Measurements from ENCODE around the gene KCNV2.

KCNV2 gene

DNA sequence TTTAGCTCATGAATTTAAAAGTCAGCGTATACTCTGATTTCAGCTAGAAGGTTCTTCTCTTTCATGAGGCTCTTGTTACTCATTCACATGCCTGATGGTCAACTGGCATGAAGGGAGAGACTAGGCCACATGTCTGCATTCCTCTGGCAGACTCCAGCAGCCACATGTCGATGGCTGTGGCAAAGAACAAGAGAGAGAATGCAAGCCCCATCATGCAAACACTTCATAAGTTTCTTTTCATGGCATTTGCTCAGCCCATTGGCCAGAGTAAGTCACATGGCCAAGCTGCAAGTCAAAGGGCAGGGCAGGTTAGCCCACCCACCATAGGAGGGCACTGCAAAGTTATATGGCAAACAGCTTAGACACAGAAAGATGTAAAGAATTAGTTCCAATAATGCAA, 5.4 kb downstream of the KCNV2 start:
- DNase-seq: peak; percentile 61

DNA sequence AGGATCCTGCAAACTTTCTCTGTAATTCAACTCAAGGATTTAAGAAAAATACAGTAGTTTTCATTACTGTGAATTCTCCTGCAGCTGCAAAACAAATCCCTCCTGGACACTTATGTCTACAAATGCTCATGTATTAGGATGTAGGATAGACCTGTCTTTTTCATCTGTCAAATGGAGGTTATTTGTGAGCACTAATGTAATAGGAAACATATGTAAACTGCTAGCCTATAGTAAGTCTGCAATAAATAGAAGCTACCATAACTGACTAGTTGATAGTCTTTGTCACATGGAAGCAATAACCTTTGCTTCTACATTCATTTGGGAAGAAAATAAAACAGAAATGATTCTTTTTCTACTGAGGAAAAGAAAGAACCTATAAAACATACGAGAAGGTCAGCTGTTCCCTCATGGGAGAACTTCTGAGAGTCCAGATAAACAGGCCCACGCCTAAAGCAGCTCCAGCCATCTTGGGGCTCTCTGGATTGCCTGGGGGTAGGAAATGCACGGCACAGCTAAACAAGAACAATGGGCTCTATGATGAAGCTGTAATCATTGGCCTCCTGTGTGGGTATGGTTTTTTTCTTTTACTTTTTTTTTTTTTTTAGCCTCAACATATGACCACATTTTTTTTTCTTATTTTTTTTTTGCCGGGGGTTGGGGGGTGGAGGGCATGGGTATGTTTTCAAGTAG, 6.2 kb downstream of the KCNV2 start:
- no peak for DNase-seq

DNA sequence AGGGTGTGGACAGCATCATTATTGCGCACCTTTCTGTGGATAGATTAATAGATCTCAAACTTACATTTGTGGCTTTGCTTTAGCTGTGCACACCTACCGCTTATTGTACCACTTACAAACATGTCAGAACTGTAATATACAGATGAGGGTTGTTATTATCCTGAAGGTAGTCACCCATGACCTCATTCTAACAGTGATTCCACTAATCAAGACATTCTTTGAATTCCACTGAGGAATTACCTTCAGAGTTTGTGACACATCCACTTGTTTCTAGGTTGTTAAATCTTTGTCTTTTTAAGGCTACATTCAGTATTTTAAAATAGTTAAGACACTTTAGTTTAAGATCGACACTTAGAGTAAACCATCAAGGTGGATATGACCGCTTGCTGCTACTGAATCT, 7.8 kb downstream of the KCNV2 start:
- DNase-seq: no peak

DNA sequence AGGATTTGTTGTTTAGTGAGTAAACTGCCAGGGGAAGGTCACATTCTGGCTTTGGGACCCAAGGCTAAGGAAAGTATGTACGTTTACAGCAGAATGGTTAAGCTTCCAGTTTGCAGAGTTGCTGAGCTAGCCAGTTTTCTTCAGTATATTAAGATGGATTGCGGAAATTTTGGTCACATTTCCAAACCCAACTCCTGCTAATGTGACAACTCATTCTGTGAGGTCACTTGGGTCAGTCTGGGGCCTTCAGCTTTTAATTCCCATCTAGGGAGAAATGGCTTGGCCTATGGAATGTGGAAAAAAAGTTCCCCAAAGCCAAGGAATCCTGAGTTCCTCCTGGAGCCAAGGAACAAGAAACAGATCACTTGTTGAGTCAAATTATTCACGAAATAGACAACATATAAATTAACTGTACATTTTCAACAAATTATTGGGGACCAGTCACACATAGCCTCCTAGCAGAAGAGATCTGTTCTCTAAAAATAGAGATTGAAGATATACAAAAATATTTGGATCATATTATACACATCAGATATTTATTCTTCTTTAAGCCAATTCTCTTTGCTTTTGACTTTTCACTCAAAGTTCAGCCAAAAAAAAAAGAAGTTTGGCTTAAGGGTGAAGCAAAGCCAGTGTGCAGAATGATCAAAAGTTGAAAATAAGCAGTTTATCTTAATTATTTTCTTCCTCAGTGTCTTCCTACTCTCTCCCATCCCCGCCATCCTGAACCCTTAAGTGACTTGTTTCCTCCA, 8.8 kb downstream of the KCNV2 start:
- peak; percentile 68 for DNase-seq

DNA sequence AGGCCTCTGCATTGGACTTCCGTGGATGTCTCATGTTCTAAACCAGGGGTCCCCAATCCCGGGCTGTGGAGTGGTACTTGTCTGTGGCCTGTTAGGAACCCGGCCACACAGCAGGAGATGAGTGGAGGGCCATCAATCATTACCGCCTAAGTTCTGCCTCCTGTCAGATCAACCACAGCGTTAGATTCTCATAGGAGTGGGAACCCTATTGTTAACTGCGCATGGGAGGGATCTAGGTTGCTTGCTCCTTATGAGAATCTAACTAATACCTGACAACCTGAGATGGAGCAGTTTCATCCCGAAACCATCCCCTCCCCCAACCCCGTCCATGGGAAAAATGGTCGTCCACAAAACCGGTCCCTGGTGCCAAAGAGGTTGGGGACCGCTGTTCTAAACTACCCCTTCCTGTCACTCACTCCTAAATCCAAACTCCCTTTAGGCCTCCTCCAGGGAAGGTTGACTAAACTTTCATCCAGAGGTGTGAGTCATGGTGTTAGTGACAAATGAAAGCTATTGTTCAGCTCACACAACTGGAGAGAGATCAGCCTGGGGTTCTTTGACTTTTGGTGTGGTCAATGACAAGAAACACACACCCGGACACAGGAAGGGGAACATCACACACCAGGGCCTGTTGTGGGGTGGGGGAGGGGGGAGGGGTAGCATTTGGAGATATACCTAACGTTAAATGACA, 9.5 kb downstream of the KCNV2 start:
- DNase-seq: peak; percentile 53

DNA sequence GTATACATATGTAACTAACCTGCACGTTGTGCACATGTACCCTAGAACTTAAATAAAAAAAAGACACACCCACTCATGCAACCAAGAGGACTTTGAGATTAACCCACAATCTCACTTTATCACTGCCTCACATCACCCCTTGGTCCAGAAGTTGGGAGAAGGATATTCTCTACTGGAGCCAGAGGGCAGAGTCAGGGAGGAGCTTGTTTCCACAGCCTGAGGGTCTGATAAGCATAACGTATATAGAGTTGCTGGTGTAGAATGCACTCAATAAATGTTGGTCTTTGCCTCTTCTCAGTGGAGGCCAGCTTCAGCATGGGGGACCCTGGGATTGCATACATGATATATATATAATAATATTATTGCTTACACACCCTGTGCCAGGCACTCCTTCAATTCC, 10.1 kb downstream of the KCNV2 start:
- no peak for DNase-seq

DNA sequence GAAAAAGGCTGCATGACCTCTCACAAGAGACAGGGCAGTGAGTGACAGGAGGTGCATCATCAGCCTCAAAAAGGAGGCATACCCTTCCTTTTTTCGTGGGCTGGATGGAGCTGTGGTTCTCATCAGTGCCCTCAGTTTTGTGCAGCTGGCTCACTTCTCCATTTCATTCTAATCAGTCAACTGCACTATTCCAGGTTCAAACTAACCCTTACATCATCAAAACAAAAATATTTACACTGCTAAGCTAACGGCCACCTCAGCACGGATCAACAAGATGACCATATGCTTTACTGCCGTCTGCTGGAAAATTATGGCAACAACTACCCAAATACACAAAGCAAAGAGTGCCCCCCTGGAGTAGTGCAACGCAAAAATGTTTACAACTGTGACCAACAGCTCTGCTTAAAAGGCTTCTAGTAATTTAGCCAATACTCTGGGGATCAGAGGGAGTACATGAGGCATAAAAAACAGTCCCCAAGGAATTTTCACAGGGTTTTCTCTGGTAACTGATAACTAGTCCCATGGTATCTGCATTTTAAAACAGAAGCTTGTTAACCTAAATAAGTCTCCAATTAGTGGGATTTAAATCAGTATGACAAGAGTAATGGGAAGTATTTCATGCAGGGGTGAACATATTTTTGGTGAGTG, 10.8 kb downstream of the KCNV2 start:
- DNase-seq: peak; percentile 48

DNA sequence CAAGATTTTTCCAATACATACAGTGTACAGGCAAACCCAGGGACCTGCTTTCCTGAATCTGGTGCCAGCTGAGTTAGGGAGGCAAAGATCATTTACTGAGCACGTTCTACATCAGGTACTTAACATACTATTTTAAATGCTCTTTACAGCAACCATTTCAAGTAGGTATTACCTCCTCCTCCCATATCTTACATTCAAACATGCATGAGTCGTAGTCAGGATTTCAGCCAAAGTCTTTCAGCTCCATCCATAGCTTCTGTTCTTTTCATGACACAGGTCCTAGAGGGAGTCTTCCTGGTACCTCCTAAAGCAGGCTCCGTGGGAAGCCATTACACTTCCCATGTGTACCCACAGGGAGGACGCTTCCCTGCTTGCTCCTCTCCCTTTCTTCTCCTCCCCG, 11.7 kb downstream of the KCNV2 start:
- DNase-seq: peak; percentile 69

DNA sequence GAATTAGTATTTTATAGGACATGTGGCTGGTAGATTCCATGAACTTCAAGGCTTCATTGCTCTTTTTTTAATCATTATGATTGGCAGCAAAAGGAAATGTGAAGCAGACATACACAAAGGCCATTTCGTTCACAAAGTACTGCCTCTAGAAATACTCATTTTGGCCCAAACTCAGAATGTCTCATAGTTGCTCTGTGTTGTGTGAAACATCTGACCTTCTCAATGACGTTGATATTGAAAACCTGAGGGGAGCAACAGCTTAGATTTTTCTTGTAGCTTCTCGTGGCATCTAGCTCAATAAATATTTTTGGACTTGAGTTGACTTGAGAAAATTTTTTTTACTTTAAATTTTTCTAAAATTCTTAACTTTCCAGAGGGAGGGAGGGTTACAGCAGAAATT, 12.4 kb downstream of the KCNV2 start:
- DNase-seq: no peak

DNA sequence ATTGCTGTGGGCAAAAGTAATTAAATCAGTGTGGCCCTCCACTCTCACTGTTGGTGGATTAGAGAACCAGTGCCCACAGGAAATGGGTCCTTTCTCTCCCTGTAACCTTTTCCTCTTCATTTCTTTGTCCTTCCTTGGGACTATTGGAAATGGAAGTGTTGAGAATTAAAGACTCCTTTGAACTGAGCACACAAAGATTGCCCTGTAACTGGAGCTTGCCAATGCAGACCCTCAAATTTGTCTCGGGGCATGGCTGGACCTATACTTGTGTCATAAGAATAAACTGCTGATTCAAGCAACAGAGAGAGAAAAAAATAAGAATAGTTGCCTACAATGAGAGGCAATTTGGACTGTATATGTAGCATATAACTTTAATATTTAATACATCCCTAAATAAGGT, 13.7 kb downstream of the KCNV2 start:
- DNase-seq: no peak

DNA sequence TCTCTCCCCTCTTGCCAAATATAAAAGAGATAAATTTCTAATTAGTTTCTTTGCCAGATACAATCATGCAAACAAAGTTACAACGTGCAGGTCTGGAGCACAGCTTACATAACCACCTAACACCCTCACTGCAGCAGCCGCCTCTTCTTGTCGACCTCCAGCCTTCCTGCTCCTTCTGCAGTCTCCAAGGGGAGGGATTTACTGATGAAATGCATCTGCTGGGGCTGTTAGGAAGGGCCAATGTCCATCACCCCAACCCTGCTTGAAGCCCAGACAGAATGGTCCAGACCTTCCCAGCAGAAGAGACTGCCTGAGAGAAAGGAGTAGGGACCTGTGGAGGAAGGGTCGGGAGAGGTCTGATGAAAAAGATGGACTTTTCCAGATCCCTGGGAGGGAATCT, 15.2 kb downstream of the KCNV2 start:
- DNase-seq: no peak

DNA sequence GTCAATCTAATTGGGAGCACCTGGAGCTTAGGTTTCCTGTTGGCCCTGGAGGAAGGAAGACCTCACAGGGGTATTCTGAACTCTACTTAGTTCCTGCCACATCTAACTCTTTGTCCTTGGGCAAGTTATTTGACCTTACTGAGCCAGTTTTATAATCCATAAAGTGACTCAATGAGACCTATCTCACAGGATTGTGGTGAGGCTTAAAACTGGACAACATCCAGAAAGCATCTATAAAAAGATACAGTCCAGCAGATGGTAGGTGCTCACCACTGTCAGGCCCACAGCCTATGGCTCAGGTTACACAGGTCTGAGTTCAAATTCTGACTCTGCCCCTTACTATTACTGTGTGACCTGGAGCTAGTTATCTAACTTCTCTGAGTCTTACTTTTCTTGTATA, 23.3 kb downstream of the KCNV2 start:
- DNase-seq: peak; percentile 24

DNA sequence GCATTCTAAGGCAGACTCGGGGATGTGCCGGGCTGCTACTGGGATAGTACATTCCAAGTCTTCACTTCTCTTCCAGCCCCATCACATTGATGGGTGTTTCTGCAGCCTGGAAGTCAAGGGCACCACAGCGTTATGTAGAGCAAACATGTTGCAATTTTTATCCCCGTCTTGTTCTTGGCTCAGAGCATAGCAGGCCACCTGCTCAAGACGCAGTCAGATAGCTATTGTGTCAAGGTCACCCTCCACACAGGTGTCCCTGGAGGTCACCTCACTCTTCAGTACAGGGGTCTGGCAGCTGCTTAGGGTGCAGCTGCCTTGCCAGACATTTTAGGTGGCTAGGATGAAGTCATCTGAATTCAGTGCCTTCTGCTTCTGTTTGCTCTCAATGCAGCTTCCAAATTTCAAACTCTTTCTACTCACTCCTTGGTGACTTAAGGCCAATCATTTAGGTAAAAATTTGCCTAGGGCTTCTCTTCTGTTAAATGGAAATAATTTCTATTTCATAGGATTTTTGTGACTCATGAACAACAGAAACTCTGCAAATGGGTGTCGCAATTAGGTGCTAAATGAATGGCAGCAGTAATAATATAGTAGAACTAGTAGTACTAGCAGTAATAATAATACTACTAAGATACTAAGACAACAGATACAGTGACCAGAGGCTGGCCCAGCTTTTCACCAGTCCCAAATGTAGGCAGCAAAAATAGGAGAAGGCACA, 24.3 kb downstream of the KCNV2 start:
- DNase-seq: no peak

DNA sequence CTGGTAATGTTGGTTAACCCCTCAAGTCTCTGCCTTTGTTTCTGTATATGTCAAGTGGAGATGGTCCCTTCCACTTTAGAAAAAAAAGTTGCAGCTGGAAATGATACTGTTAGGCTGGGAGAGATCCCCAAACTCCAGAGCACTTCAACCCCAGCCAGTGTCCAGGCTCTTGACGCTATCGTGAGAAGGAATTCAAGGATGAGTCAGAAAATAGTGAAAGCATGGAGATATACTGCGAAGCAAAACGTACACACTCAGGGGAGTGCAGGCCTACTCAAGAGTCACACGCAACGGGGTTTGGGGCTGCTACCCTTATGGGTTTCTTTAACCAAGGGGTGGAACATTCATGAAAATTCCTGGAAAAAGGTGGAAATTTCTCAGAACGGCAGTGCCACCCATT, 24.9 kb downstream of the KCNV2 start:
- DNase-seq: no peak

DNA sequence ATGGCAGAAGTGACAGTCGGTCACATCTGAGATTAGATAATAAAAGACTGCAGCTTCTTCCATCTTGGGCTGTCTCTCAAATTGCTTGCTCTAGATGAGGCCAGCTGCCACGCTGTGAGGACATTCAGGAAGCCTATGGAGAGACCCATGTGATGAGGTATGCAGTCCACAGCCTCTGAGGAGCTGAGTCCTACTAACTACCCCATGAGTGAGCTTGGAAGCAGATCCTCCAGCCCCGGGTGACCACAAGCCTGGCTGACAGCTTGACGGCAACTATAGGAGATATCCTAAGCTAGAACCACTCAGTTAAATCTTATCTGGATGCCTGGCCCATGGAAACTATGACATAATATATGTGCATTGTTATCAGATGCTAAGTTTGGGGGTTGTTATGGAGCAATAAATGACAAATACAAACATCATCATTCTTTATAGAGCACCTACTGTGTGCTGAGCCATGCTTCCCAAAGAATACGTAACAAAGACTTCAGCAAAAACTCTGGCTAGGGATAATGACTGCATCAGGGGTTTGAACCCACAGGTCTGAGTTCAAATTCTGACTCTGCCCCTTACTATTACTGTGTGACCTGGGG, 26.7 kb downstream of the KCNV2 start:
- no peak for DNase-seq

DNA sequence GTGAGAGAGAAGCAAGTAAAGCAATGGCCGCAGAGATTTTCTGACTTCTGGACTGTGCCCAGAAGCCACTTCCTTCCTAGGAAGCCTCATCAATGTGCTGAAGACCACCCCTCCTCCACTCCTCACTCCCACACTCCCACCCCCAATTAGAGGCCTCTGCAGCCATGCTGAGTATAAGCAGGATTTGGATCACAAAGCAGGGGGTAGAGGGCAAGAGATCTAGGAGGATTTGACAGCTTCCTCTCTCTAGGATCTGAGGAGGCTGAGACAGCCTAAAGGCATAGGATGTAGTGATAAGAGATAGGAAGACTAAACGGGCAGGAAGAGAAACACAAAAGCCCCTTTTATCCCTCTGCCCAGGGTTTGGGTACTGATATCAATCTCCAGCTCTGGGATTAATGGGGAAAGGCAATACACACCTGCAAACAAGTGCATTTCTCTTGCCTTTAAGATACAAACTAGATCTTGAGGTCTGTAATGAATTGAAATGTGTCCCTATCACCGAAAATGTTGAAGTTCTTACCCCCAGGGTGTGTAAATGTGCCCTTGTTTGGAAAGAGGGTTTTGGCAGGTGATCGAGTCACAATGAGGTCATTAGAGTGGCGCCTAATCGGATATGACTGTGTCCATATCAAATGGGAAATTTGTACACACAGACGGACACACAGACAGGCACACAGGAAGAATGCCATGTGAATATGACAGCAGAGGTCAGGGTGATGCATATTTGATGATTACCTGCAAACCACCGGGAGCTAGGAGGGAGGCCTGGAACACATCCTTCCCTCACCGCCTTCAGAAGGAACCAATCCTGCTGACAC, 28.5 kb downstream of the KCNV2 start:
- DNase-seq: no peak

DNA sequence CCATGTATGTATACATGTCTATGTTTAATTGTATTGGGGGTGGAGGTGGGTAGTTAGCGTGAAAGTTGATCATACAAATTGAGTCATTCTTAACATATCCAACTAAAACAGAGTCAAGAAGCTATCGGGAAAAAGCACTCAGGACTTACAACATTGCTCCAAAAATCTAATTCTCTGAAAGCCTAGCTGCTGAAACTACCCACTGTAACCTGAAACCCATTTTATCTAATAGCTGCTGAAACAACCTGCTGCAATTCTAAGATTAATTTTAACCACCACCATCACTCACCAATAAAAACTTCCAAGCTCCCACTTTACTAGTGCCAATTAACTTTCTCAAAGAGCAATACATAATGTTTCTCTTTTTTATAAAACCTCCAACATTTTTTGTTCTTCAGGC, 32.2 kb downstream of the KCNV2 start:
- no peak for DNase-seq

DNA sequence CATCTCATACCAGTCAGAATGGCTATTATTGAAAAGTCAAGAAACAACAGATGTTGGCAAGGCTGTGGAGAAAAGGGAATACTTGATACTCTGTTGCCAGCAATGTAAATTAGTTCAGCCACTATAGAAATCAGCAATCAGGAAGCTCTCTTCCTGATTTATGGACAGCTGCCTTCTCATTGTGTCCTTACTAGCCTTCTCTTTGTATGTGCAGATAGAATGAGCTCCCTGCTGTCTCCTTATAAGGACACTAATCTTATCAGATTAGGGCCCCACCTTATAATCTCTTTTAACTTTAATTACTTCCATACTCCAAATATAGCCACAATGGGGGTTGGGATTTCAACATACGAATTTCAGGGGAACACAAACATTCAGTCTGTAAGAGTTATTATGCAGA, 38.0 kb downstream of the KCNV2 start:
- no peak for DNase-seq

DNA sequence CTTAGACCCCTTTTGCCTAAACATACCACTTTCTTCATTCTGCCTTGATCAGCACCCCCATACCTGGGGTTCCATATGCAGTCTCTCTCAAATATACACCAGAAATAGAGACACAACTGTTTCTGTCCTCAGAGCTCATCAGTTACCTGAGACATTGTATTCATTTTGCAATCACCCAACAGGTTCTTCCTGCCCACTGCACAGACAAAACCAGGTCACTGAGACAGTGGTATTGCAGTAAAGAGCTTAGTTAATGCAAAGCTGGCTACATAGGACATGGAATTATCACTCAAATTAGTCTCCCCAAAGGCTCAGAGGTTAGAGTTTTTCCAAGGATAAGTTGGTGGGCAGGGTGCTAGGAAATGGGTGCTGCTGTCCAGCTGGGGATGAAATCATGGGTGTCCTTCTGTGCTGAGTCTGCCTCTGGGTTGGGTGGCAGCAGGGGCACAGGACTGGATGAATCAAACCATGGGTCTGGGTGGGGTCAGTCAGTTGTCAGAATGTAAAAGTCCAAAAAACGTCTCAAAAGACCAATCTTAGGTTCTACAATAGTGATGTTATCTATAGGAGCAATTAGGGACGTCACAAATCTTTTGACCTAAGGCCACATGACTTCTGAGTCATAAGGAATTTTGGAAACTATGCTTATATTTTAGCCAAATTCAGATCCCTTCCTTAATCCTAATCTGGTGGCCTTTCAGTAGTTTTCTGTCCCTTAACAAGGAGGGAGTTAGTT, 41.0 kb downstream of the KCNV2 start:
- DNase-seq: no peak

DNA sequence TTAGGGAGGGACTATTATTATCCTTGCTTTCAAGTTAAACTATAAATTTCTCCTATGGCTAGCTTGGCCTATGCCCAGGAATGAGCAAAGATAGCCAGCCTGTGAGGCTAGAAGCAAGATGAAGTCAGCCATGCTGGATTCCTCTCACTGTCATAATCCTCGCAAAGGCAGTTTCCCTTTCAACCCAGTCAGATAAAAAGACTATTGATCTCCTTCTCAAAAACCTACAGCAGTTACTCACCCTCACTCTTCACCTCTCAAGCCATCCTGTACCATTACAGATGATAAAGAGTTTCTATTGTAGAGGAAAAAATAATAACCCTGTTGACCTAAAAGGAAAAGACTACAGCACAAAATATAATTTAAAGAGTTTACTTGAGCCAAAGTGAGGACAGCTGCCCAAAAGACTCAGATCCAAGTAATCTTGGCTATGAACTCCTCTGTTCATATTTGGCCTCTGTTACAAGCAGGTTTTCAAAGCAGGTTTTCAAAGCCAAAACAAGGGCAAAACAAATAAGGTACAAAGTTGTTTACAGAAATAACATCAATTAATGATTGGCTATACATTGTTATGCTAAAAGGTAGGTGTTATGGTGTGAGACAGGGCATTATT, 41.7 kb downstream of the KCNV2 start:
- no peak for DNase-seq
